Common myeloid progenitor, CD34-positive (primary cell): Measurements from ENCODE around the gene USP37. TPM values are rescaled to one million over a fixed set of nuclear protein-coding genes. Genes with fewer than 3 reads are reported as not detected.

Experiments used
- CTCF ChIA-PET: fragments of 350-600 bp; sonication (Branson Sonifier 250); formaldehyde crosslinking; loops from one replicate; lab custom pipeline; 2021; ENCODE audit warnings: antibody characterized with exemption; lab: Charles Lee
- POLR2A ChIA-PET: fragments of 350-600 bp; sonication (Branson Sonifier 250); formaldehyde crosslinking; loops from one replicate; lab custom pipeline; 2021; ENCODE audit warnings: antibody characterized with exemption; lab: Charles Lee
- DNase-seq, 3 donors: peaks; one replicate each; pipeline versions ENCODE4 v3.0.0 to v3.0.0-alpha.2; 2013
- H3K27ac ChIP-seq, 2 experiments: 1 replicate in 1 of 2; 2 replicates in 1 of 2; pipeline ENCODE4 v1.7.0; 2013; ENCODE audit warnings: inconsistent platforms in 2 of 2, low read length in 2 of 2, mild to moderate bottlenecking in 2 of 2, low read depth in 1 of 2, moderate library complexity in 1 of 2; ENCODE audit not compliant: severe bottlenecking in 2 of 2, insufficient read depth in 1 of 2, poor library complexity in 1 of 2
- H3K27me3 ChIP-seq, 5 experiments: replicated peaks in 2 of 5; 1 replicate in 3 of 5; 2 replicates in 2 of 5; pipeline versions ENCODE4 v1.6.1 to v1.7.0; 2013; ENCODE audit warnings: low read length in 4 of 5, mild to moderate bottlenecking in 2 of 5, moderate library complexity in 2 of 5, inconsistent platforms in 1 of 5; ENCODE audit not compliant: insufficient read depth in 5 of 5, control insufficient read depth in 4 of 5
- H3K36me3 ChIP-seq, 4 experiments: 1 replicate in 2 of 4; 2 replicates in 2 of 4; pipeline versions ENCODE4 v1.6.1 to v1.7.0; 2013; ENCODE audit warnings: low read length in 3 of 4, control low read depth in 1 of 4, mild to moderate bottlenecking in 1 of 4; ENCODE audit not compliant: control insufficient read depth in 4 of 4, insufficient read depth in 4 of 4
- H3K4me1 ChIP-seq, 4 experiments: 1 replicate in 3 of 4; 2 replicates in 1 of 4; pipeline versions ENCODE4 v1.6.1 to v1.7.1; 2013; ENCODE audit warnings: low read length in 3 of 4, mild to moderate bottlenecking in 3 of 4, control low read depth in 1 of 4, inconsistent platforms in 1 of 4, moderate library complexity in 1 of 4; ENCODE audit not compliant: control insufficient read depth in 4 of 4, insufficient read depth in 4 of 4; ENCODE audit errors: control extremely low read depth in 1 of 4
- H3K4me3 ChIP-seq, 7 experiments: 1 replicate in 4 of 7; 2 replicates in 3 of 7; pipeline versions ENCODE4 v1.5.1 to v1.7.0; 2013; ENCODE audit warnings: mild to moderate bottlenecking in 7 of 7, low read length in 6 of 7, moderate library complexity in 6 of 7, inconsistent platforms in 2 of 7, low read depth in 2 of 7, control low read depth in 1 of 7; ENCODE audit not compliant: insufficient read depth in 4 of 7, control insufficient read depth in 1 of 7; ENCODE audit errors: extremely low read depth in 1 of 7
- H3K9me3 ChIP-seq, 5 experiments: 1 replicate in 4 of 5; 2 replicates in 1 of 5; pipeline versions ENCODE4 v1.6.1 to v1.7.1; 2013; ENCODE audit warnings: low read length in 4 of 5, mild to moderate bottlenecking in 2 of 5, inconsistent platforms in 1 of 5, low read depth in 1 of 5, moderate library complexity in 1 of 5; ENCODE audit not compliant: control insufficient read depth in 4 of 5, insufficient read depth in 2 of 5; ENCODE audit errors: control extremely low read depth in 1 of 5
- WGBS: methylation state at CpG from one replicate; pipeline ENCODE4 v1.1.5; 2013; ENCODE audit not compliant: insufficient coverage; 5-methylcytosine and 5-hydroxymethylcytosine counted together
- polyA plus RNA-seq: library from polyadenylated mRNA; unstranded; fragments of 120-200 nt; gene quantifications from one replicate; pipeline ENCODE4 v1.2.1, GENCODE V29; 2013

Gene USP37, protein sequence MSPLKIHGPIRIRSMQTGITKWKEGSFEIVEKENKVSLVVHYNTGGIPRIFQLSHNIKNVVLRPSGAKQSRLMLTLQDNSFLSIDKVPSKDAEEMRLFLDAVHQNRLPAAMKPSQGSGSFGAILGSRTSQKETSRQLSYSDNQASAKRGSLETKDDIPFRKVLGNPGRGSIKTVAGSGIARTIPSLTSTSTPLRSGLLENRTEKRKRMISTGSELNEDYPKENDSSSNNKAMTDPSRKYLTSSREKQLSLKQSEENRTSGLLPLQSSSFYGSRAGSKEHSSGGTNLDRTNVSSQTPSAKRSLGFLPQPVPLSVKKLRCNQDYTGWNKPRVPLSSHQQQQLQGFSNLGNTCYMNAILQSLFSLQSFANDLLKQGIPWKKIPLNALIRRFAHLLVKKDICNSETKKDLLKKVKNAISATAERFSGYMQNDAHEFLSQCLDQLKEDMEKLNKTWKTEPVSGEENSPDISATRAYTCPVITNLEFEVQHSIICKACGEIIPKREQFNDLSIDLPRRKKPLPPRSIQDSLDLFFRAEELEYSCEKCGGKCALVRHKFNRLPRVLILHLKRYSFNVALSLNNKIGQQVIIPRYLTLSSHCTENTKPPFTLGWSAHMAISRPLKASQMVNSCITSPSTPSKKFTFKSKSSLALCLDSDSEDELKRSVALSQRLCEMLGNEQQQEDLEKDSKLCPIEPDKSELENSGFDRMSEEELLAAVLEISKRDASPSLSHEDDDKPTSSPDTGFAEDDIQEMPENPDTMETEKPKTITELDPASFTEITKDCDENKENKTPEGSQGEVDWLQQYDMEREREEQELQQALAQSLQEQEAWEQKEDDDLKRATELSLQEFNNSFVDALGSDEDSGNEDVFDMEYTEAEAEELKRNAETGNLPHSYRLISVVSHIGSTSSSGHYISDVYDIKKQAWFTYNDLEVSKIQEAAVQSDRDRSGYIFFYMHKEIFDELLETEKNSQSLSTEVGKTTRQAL
- polyA plus RNA-seq = 9.2 TPM

DNA sequence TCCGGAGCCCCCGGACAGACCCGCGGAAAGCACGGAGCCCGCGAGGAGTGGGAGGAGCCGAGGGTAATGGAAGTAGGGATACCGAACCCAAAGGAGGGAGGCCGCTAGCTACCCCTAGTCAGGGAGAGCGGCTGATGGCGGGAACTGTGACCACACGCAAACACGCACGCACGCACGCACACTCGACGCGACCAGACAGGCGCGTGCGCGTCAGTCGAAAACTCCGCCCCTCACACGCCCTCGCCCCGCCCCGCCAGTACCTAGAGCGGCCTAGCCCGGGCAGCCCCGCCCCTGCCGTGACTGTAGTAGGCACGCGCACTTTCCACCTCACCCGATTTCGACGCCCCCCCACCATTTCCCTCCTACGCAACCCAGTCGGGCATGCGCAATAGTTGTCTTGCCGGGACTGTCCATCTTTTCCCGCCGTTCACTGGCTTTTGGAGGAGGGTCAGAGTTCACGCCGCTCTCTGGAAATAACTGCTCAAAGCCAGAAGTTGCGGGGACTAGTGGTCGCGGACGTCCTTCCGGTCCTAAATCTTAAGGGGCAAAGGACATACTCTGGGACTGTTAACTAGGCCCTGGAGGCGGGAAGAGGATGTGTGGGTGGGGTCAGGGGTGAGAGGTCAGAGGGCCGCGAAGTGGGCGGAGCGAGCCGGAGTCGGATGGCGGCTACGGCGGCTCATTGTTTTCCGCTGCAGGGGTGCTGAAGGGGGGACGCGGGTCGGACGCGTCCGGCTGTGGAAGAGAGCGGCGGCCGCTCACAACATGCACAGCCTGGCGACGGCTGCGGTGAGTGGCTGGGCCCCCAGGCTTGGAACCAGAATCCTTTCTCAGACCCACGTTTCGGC lies at the start of gene USP37, which contains the start of gene CNOT9:
TSS of gene USP37 (minus strand) at position 162 of the 848 bp plus-strand sequence. CDS start 9,698 bp downstream, outside the sequence.
TSS of gene CNOT9 (plus strand) at position 650 of the 848 bp plus-strand sequence. CDS start at position 766, 116 bp downstream.
- Histone ChIP-seq H3K4me1 (peaks cover 28 to 44% (median 38%) of the 10 kb centered on the region in 4 experiments), H3K27ac (peak within 1 kb of the TSS; percentile 97 to 98), H3K9me3 (no peaks in the 10 kb centered on the region), H3K4me3 (peak within 1 kb of the TSS; percentile 67 to 90 (median 82)), H3K27me3 (no peaks in the 10 kb centered on the region), H3K36me3 (peaks cover 3 to 38% (median 13%) of the 10 kb centered on the region in 4 experiments)
- ChIA-PET POLR2A (interaction anchor here (0.5 kb wide), 1 partner anchor 168 kb away, joined by 3 read pairs; the partner anchor contains the start of gene CTDSP1), CTCF (interaction anchor here (0.9 kb wide), 1 partner anchor 10 kb away, joined by 3 read pairs; no protein-coding TSS in a partner anchor)
- WGBS = under 1% methylated on average over 70 of the region's 77 CpGs
- peak; percentile 97 to 98 (median 98) for DNase-seq

DNA sequence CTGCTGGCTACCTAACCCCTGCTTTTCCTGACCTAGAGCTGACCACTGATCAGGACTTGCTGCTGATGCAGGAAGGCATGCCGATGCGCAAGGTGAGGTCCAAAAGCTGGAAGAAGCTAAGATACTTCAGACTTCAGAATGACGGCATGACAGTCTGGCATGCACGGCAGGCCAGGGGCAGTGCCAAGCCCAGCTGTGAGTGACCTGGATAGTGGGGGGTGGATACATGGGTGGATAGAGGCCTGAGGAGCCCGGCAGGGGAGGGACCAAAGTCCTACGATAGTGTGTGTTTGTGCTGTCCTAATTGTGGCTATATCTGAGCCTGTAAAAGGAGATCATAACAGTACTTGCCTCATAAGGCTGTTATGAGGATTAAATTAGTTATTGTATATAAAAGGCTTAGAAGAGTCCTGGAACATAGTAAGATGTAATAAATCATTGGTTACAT lies 47.7 kb upstream of the USP37 start:
- Histone ChIP-seq H3K27me3 (no peaks in the 10 kb centered on the region), H3K9me3 (no peaks in the 10 kb centered on the region), H3K36me3 (no peaks in the 10 kb centered on the region), H3K4me1 (no peaks in the 10 kb centered on the region), H3K27ac (no peak overlapping the region), H3K4me3 (no peak overlapping the region)
- DNase-seq = no peak
- ChIA-PET POLR2A (interaction anchor here (0.6 kb wide), 1 partner anchor 43 kb away, joined by 3 read pairs; no protein-coding TSS in a partner anchor), CTCF (interaction anchor here (0.8 to 2.7 kb wide), 4 partner anchors 9 to 72 kb away, joined by 3 to 7 read pairs (median 3); no protein-coding TSS in a partner anchor)
- WGBS = 97% methylated on average over 6 of the region's 6 CpGs

DNA sequence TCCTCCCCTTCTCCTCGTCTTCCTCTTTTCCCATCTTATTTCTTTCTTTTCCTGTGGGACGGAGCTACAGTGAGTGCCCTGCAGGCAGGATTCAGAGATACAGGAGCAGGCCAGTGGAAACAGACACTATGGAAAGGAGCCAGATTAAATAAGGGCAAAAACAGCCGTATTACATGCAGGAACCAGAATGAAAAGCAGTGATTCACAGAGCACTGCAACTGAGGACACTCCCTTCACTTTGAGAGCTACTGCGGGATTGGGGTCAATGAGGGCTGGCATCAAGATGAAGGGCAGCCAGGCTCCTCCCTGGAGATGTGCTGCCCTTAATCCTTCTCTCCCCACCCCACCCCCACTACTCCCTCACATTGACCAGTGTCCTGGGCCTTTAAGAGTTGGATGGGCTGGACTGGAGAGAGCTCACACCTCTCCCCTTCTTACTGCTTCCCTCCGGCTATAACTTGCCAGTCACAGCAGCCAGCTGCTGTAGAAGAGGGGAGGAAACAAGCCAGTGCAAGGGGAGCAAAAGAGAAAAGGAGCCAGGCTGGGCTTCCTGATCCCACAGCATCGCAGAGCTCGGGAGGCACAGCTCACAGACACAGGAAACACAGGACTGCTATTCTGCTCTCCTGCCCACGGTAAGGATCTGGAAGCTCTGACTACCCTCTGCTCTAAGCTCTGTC lies 39.4 kb upstream of the USP37 start, which contains the start of gene PLCD4:
TSS of gene PLCD4 (plus strand) at position 464 of the 680 bp plus-strand sequence. CDS start 7,841 bp downstream, outside the sequence.
- Histone ChIP-seq H3K27me3 (peaks cover 0 to 4% (median 0%) of the 10 kb centered on the region in 5 experiments), H3K4me1 (no peaks in the 10 kb centered on the region), H3K27ac (no peak within 1 kb of the TSS), H3K4me3 (no peak within 1 kb of the TSS), H3K9me3 (no peaks in the 10 kb centered on the region), H3K36me3 (no peaks in the 10 kb centered on the region)
- WGBS = 68% methylated on average over 7 of the region's 8 CpGs
- POLR2A ChIA-PET = interaction anchor here (0.6 to 1.0 kb wide), 2 partner anchors 16 to 104 kb away, joined by 3 to 8 read pairs; no protein-coding TSS in a partner anchor
- DNase-seq = no peak
- CTCF ChIA-PET = interaction anchor here (1.0 to 1.7 kb wide), 5 partner anchors 9 to 41 kb away, joined by 3 to 7 read pairs (median 4); no protein-coding TSS in a partner anchor

DNA sequence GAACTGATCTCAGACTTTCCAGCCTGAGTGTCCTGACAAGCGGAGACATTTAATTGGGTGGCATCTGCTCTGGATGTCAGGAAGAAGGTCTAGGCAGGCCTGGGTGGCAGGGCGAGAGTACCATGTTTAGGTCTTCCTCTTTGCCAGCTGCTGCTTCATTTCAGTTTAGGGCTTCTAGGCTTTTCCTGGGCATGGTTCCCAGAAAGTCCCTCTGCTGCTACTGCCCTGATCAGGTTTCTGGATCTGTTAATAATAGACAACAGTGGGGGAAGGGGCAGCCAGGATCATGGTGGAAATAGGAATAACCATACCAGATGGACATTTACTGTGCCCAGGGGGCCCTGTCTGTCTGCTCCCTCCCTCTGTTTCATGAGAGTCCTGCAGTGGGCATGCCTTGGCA lies 37.3 kb upstream of the USP37 start:
- Histone ChIP-seq H3K9me3 (no peaks in the 10 kb centered on the region), H3K27me3 (peaks cover 0 to 4% (median 0%) of the 10 kb centered on the region in 5 experiments), H3K36me3 (no peaks in the 10 kb centered on the region), H3K27ac (no peak overlapping the region), H3K4me1 (no peaks in the 10 kb centered on the region), H3K4me3 (no peak overlapping the region)
- 100% methylated on average over 2 of the region's 2 CpGs for WGBS
- no peak for DNase-seq
- ChIA-PET POLR2A (no interaction called here), CTCF (no interaction called here)

DNA sequence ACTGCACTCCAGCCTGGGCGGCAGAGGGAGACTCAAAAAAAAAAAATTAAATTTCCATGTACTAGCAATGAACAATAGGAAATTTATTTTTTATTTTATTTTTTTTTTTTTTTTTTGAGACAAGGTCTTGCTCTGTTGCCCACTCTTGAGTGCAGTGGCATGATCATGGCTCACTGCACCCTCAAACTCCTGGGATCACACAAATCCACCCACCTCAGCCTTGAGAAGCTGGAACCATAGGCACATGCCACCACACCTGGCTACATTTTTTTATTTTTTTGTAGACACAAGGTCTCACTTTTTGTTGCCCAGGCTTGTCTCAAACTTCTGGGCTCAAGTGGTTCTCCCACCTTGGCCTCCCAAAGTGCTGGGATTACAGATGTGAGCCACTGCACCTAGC lies 17.4 kb upstream of the USP37 start:
- WGBS = no CpG with 5 or more reads among the region's 1 CpG
- H3K4me3 ChIP-seq = no peak overlapping the region
- ChIA-PET POLR2A (no interaction called here), CTCF (interaction anchor here (1.0 to 1.9 kb wide), 3 partner anchors 10 to 41 kb away, joined by 3 to 5 read pairs (median 4); no protein-coding TSS in a partner anchor)
- no peaks in the 10 kb centered on the region for H3K4me1 ChIP-seq
- H3K27ac ChIP-seq = no peak overlapping the region
- H3K36me3 ChIP-seq = peaks cover 23 to 71% (median 52%) of the 10 kb centered on the region in 4 experiments
- H3K9me3 ChIP-seq = no peaks in the 10 kb centered on the region
- no peak for DNase-seq
- H3K27me3 ChIP-seq = no peaks in the 10 kb centered on the region
